Trophoblast cell (in vitro differentiated cells and primary cell): ENCODE results near the gene KIF16B.
"Not testable (repeated sequence)": the region's sequence is repeated elsewhere in the genome, so short reads cannot be mapped to it uniquely, and the experiment has no call there.

ENCODE experiments used
- DNase-seq, 2 donors: peaks; one replicate each; pipeline ENCODE4 v3.0.0-alpha.2; 2016
- H2AFZ ChIP-seq: 2 replicates; pipeline ENCODE4 v1.6.1; 2013; ENCODE audit warnings: low read length, moderate library complexity, mild to moderate bottlenecking; ENCODE audit not compliant: insufficient read depth, poor library complexity
- H2AK5ac ChIP-seq: 2 replicates; pipeline ENCODE4 v1.6.1; 2013; ENCODE audit warnings: mild to moderate bottlenecking, low read length
- H2BK120ac ChIP-seq: 2 replicates; pipeline ENCODE4 v1.6.1; 2013; ENCODE audit warnings: low read length, mild to moderate bottlenecking, moderate library complexity; ENCODE audit not compliant: insufficient read depth, poor library complexity
- H2BK12ac ChIP-seq: 2 replicates; pipeline ENCODE4 v1.6.1; 2013; ENCODE audit warnings: mild to moderate bottlenecking, low read length, moderate library complexity
- H2BK5ac ChIP-seq: 2 replicates; pipeline ENCODE4 v1.6.1; 2013; ENCODE audit warnings: low read length, low read depth, moderate library complexity, mild to moderate bottlenecking; ENCODE audit not compliant: poor library complexity
- H3K14ac ChIP-seq: 2 replicates; pipeline ENCODE4 v1.6.1; 2013; ENCODE audit warnings: mild to moderate bottlenecking, low read length
- H3K18ac ChIP-seq: 2 replicates; pipeline ENCODE4 v1.6.1; 2013; ENCODE audit warnings: mild to moderate bottlenecking, low read length
- H3K23ac ChIP-seq: 2 replicates; pipeline ENCODE4 v1.6.1; 2013; ENCODE audit warnings: low read length
- H3K27ac ChIP-seq: 2 replicates; pipeline ENCODE4 v1.5.1; 2013; ENCODE audit warnings: low read depth, mild to moderate bottlenecking, inconsistent platforms, low read length, moderate library complexity
- H3K27me3 ChIP-seq: 2 replicates; pipeline ENCODE4 v1.6.1; 2013; ENCODE audit warnings: inconsistent platforms, mild to moderate bottlenecking, low read length, moderate library complexity; ENCODE audit not compliant: insufficient read depth
- H3K36me3 ChIP-seq, 2 experiments: 1 replicate in 1 of 2; 2 replicates in 1 of 2; pipeline ENCODE4 v1.6.1; 2013; ENCODE audit warnings: low read length in 2 of 2, mild to moderate bottlenecking in 2 of 2, moderate library complexity in 1 of 2; ENCODE audit not compliant: insufficient read depth in 2 of 2, control insufficient read depth in 1 of 2
- H3K4ac ChIP-seq: 2 replicates; pipeline ENCODE4 v1.6.1; 2013; ENCODE audit warnings: low read depth, mild to moderate bottlenecking, low read length, moderate library complexity
- H3K4me1 ChIP-seq, 2 experiments: 1 replicate in 1 of 2; 2 replicates in 1 of 2; pipeline ENCODE4 v1.6.1; 2013; ENCODE audit warnings: low read length in 2 of 2, mild to moderate bottlenecking in 2 of 2, moderate library complexity in 1 of 2; ENCODE audit not compliant: insufficient read depth in 2 of 2, control insufficient read depth in 1 of 2
- H3K4me2 ChIP-seq: 2 replicates; pipeline ENCODE4 v1.6.1; 2013; ENCODE audit warnings: inconsistent platforms, mild to moderate bottlenecking, low read length, moderate library complexity
- H3K4me3 ChIP-seq: 2 replicates; pipeline ENCODE4 v1.5.1; 2013; ENCODE audit warnings: mild to moderate bottlenecking, low read depth, low read length, inconsistent platforms
- H3K79me1 ChIP-seq: one replicate; pipeline ENCODE4 v1.6.1; 2013; ENCODE audit warnings: low read length
- H3K79me2 ChIP-seq: 2 replicates; pipeline ENCODE4 v1.6.1; 2013; ENCODE audit warnings: low read length, mild to moderate bottlenecking; ENCODE audit not compliant: control insufficient read depth, insufficient read depth, poor library complexity
- H3K9ac ChIP-seq: 2 replicates; pipeline ENCODE4 v1.6.1; 2013; ENCODE audit warnings: mild to moderate bottlenecking, low read length
- H3K9me3 ChIP-seq: 2 replicates; pipeline ENCODE4 v1.6.1; 2013; ENCODE audit warnings: low read depth, mild to moderate bottlenecking, control low read depth, inconsistent platforms, low read length; ENCODE audit not compliant: insufficient read depth
- H4K12ac ChIP-seq: 2 replicates; pipeline ENCODE4 v1.6.1; 2013; ENCODE audit warnings: low read depth, mild to moderate bottlenecking, low read length, moderate library complexity
- H4K8ac ChIP-seq: 2 replicates; pipeline ENCODE4 v1.6.1; 2013; ENCODE audit warnings: low read depth, mild to moderate bottlenecking, low read length, moderate library complexity
- H4K91ac ChIP-seq: one replicate; pipeline ENCODE4 v1.6.1; 2013; ENCODE audit warnings: low read depth, mild to moderate bottlenecking, low read length, moderate library complexity
- WGBS: extraction: QIAGEN DNeasy Blood & Tissue Kit; methylation state at CpG from one replicate; pipeline ENCODE4 v1.1.7; 2013; ENCODE audit warnings: missing lambda C conversion rate; ENCODE audit not compliant: insufficient read length, insufficient coverage; ENCODE audit errors: extremely low coverage; 5-methylcytosine and 5-hydroxymethylcytosine counted together

Gene KIF16B

GRCh38 chr20:16226961-16227360, 346.3 kb downstream of the KIF16B start:
- not testable (repeated sequence) for H3K9me3 ChIP-seq, H3K23ac ChIP-seq, DNase-seq, H4K8ac ChIP-seq, H3K18ac ChIP-seq, H2BK12ac ChIP-seq, H3K27me3 ChIP-seq, H2BK120ac ChIP-seq, H3K14ac ChIP-seq, H4K91ac ChIP-seq, H3K4me2 ChIP-seq, H3K4me1 ChIP-seq, H2AFZ ChIP-seq, H2BK5ac ChIP-seq, H3K9ac ChIP-seq, H3K36me3 ChIP-seq, H3K79me1 ChIP-seq, H3K27ac ChIP-seq, H4K12ac ChIP-seq, H3K4ac ChIP-seq, H3K79me2 ChIP-seq, H3K4me3 ChIP-seq, H2AK5ac ChIP-seq
- no CpG with 5 or more reads among the region's 27 CpGs for WGBS

DNA sequence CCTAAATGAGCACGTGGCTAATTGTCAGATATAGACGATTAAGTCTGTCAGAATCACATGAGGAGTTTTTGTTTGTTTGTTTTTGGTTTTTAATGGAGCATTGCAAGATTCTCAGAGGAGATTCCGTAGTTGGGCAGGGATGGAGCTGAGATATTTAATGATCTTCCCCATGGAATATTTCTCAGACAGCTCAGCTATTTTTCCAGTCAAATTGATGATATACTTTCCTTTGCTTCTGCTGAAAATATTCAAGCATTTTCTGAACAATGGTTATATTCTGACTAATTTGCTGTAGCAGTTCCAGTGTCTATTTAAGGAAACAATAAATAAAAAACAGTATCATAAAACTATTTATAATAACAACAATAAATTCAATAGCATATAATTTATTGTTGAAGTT, 348.4 kb downstream of the KIF16B start:
- H4K12ac ChIP-seq = no peak overlapping the region
- H3K36me3 ChIP-seq = no peaks in the 10 kb centered on the region
- no peak overlapping the region for H3K4me3 ChIP-seq
- DNase-seq = no peak
- H3K4me2 ChIP-seq = no peak overlapping the region
- no peaks in the 10 kb centered on the region for H3K9me3 ChIP-seq
- H3K4ac ChIP-seq = no peak overlapping the region
- H2BK12ac ChIP-seq = no peak overlapping the region
- H3K23ac ChIP-seq = no peak overlapping the region
- no peak overlapping the region for H3K18ac ChIP-seq
- no peak overlapping the region for H4K8ac ChIP-seq
- no peak overlapping the region for H3K14ac ChIP-seq
- no peak overlapping the region for H3K27ac ChIP-seq
- H3K9ac ChIP-seq = no peak overlapping the region
- no peak overlapping the region for H2AFZ ChIP-seq
- no CpG with 5 or more reads among the region's 3 CpGs for WGBS
- no peak overlapping the region for H2AK5ac ChIP-seq
- H4K91ac ChIP-seq = no peak overlapping the region
- no peaks in the 10 kb centered on the region for H3K27me3 ChIP-seq
- no peaks in the 10 kb centered on the region for H3K4me1 ChIP-seq
- H2BK5ac ChIP-seq = no peak overlapping the region
- no peak overlapping the region for H2BK120ac ChIP-seq
- H3K79me2 ChIP-seq = no peaks in the 10 kb centered on the region
- H3K79me1 ChIP-seq = no peaks in the 10 kb centered on the region

GRCh38 chr20:16222859-16223411, 350.3 kb downstream of the KIF16B start:
- Histone ChIP-seq H3K27me3 (no peaks in the 10 kb centered on the region), H3K4ac (no peak overlapping the region), H3K9ac (no peak overlapping the region), H3K79me1 (no peaks in the 10 kb centered on the region), H3K18ac (no peak overlapping the region), H3K27ac (no peak overlapping the region), H3K14ac (no peak overlapping the region), H2AFZ (no peak overlapping the region), H3K79me2 (no peaks in the 10 kb centered on the region), H2BK5ac (no peak overlapping the region), H4K8ac (no peak overlapping the region), H3K36me3 (no peaks in the 10 kb centered on the region), H3K4me2 (no peak overlapping the region), H2BK12ac (no peak overlapping the region), H3K4me1 (no peaks in the 10 kb centered on the region), H4K12ac (no peak overlapping the region), H3K23ac (no peak overlapping the region), H3K9me3 (no peaks in the 10 kb centered on the region), H3K4me3 (no peak overlapping the region), H2AK5ac (no peak overlapping the region), H4K91ac (no peak overlapping the region), H2BK120ac (no peak overlapping the region)
- WGBS = no CpG with 5 or more reads among the region's 8 CpGs
- DNase-seq = peak in 1 of 2 donors; percentile 17
